ENCODE measurements around the gene PFDN4. TPM values are rescaled to one million over a fixed set of nuclear protein-coding genes. Genes with fewer than 3 reads are reported as not detected.

The PFDN4 gene
- polyA plus RNA-seq, 2 donors, result 43.8 to 48.3 TPM

GRCh38 chr20:54184904-54185626, 22.8 kb upstream of the PFDN4 start:
- H3K9me3 ChIP-seq (ENCODE audit: control insufficient read depth in 2 of 2, insufficient read depth in 1 of 2, low read depth in 1 of 2, low read length in 1 of 2), result no peaks in the 10 kb centered on the region
- peaks cover 0 to 7% of the 10 kb centered on the region in 2 donors for H3K4me1 ChIP-seq (ENCODE audit: control insufficient read depth in 2 of 2, insufficient read depth in 2 of 2, low read length in 1 of 2)
- no peaks in the 10 kb centered on the region for H3K27me3 ChIP-seq (ENCODE audit: control insufficient read depth in 1 of 2, insufficient read depth in 2 of 2, low read length in 2 of 2)
- no peak overlapping the region for H3K4me3 ChIP-seq (ENCODE audit: low read depth in 1 of 2, low read length in 2 of 2)
- 50 to 57% methylated on average over 10 of the region's 10 CpGs for WGBS, 2 donors
- H3K27ac ChIP-seq (ENCODE audit: low read depth in 2 of 2, low read length in 1 of 2), result peak overlapping the region; percentile 44 to 76
- no peaks in the 10 kb centered on the region for H3K36me3 ChIP-seq (ENCODE audit: control insufficient read depth in 2 of 2, insufficient read depth in 2 of 2, low read length in 1 of 2)

DNA sequence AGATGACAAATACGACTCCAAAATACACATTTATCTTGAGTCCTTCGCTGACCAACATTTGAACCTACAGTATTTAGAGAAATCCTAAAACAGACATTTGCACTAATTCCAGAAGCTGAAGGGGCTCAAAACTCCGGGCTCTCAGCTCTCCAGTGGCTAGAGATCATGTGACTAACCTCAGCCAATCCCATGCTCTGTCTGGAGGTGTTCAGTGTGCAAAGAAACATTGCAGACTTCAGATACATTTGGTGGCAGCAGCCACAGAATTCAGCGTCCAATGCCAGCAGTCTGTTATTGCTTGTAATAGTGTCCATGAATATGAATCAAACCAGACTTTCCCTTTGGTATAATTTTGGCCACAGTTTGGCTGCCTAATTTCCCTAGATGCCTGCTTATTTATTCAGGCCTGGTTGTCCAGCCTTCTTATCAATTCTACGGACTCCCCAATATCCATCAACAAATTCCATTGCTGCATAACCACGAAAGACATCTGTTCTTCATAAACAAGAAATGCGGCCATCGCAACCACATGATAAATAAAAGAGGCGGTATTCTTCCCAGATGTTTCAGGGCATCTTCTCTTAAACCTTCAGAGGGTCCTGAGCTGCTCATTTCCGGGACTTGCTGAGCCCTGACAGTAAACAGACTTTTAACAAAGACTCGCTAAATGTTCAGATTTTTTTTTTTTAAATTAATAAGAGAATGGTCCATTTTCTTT, 19.6 kb upstream of the PFDN4 start:
- Histone ChIP-seq H3K27ac (ENCODE audit: low read depth in 2 of 2, low read length in 1 of 2) (no peak overlapping the region), H3K9me3 (ENCODE audit: control insufficient read depth in 2 of 2, insufficient read depth in 1 of 2, low read depth in 1 of 2, low read length in 1 of 2) (no peaks in the 10 kb centered on the region), H3K4me1 (ENCODE audit: control insufficient read depth in 2 of 2, insufficient read depth in 2 of 2, low read length in 1 of 2) (peaks cover 0 to 7% of the 10 kb centered on the region in 2 donors), H3K36me3 (ENCODE audit: control insufficient read depth in 2 of 2, insufficient read depth in 2 of 2, low read length in 1 of 2) (no peaks in the 10 kb centered on the region), H3K4me3 (ENCODE audit: low read depth in 1 of 2, low read length in 2 of 2) (no peak overlapping the region), H3K27me3 (ENCODE audit: control insufficient read depth in 1 of 2, insufficient read depth in 2 of 2, low read length in 2 of 2) (no peaks in the 10 kb centered on the region)
- WGBS, 2 donors, result 82 to 83% methylated on average over 11 of the region's 11 CpGs

DNA sequence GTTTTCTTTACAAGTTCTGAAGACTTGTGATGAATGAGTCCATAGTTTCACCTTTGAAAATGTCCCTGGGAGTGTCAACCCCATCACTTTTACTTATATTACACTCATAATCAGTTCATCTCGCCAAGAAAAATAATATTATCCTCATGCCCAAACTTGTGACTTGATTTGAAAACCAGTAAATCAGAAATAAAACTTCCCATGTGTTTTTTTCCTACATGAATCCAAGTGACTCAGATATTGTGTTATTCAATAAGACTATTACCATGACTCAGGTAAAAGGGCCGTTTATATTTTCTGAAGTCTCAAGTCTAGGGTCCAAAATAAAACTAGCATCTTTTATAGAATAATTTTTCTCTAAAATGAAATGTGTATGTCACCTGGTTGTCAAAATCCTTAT, 18.3 kb upstream of the PFDN4 start:
- H3K9me3 ChIP-seq (ENCODE audit: control insufficient read depth in 2 of 2, insufficient read depth in 1 of 2, low read depth in 1 of 2, low read length in 1 of 2), result no peaks in the 10 kb centered on the region
- H3K36me3 ChIP-seq (ENCODE audit: control insufficient read depth in 2 of 2, insufficient read depth in 2 of 2, low read length in 1 of 2), result no peaks in the 10 kb centered on the region
- H3K4me1 ChIP-seq (ENCODE audit: control insufficient read depth in 2 of 2, insufficient read depth in 2 of 2, low read length in 1 of 2), result peaks cover 0 to 8% of the 10 kb centered on the region in 2 donors
- no peaks in the 10 kb centered on the region for H3K27me3 ChIP-seq (ENCODE audit: control insufficient read depth in 1 of 2, insufficient read depth in 2 of 2, low read length in 2 of 2)
- WGBS, 2 donors, result 33 to 38% methylated on average over 2 of the region's 2 CpGs
- no peak overlapping the region for H3K27ac ChIP-seq (ENCODE audit: low read depth in 2 of 2, low read length in 1 of 2)
- no peak overlapping the region for H3K4me3 ChIP-seq (ENCODE audit: low read depth in 1 of 2, low read length in 2 of 2)

- no peaks in the 10 kb centered on the region for H3K9me3 ChIP-seq (ENCODE audit: control insufficient read depth in 2 of 2, insufficient read depth in 1 of 2, low read depth in 1 of 2, low read length in 1 of 2)
- H3K27me3 ChIP-seq (ENCODE audit: control insufficient read depth in 1 of 2, insufficient read depth in 2 of 2, low read length in 2 of 2), result no peaks in the 10 kb centered on the region
- no peak overlapping the region for H3K4me3 ChIP-seq (ENCODE audit: low read depth in 1 of 2, low read length in 2 of 2)
- H3K36me3 ChIP-seq (ENCODE audit: control insufficient read depth in 2 of 2, insufficient read depth in 2 of 2, low read length in 1 of 2), result no peaks in the 10 kb centered on the region
- H3K4me1 ChIP-seq (ENCODE audit: control insufficient read depth in 2 of 2, insufficient read depth in 2 of 2, low read length in 1 of 2), result peaks cover 0 to 6% of the 10 kb centered on the region in 2 donors
- peak overlapping the region in 1 of 2 donors; percentile 28 for H3K27ac ChIP-seq (ENCODE audit: low read depth in 2 of 2, low read length in 1 of 2)
- WGBS, 2 donors, result 48 to 78% methylated on average over 2 of the region's 2 CpGs
Observed at GRCh38 chr20:54190217-54190616, 17.7 kb upstream of the PFDN4 start.

- Histone ChIP-seq H3K4me3 (ENCODE audit: low read depth in 1 of 2, low read length in 2 of 2) (no peak overlapping the region), H3K36me3 (ENCODE audit: control insufficient read depth in 2 of 2, insufficient read depth in 2 of 2, low read length in 1 of 2) (no peaks in the 10 kb centered on the region), H3K27me3 (ENCODE audit: control insufficient read depth in 1 of 2, insufficient read depth in 2 of 2, low read length in 2 of 2) (no peaks in the 10 kb centered on the region), H3K9me3 (ENCODE audit: control insufficient read depth in 2 of 2, insufficient read depth in 1 of 2, low read depth in 1 of 2, low read length in 1 of 2) (no peaks in the 10 kb centered on the region), H3K4me1 (ENCODE audit: control insufficient read depth in 2 of 2, insufficient read depth in 2 of 2, low read length in 1 of 2) (peaks cover 3% of the 10 kb centered on the region in 2 donors), H3K27ac (ENCODE audit: low read depth in 2 of 2, low read length in 1 of 2) (no peak overlapping the region)
- WGBS, 2 donors, result 70 to 75% methylated on average over 5 of the region's 5 CpGs
Observed at GRCh38 chr20:54193817-54194216, 14.1 kb upstream of the PFDN4 start.

DNA sequence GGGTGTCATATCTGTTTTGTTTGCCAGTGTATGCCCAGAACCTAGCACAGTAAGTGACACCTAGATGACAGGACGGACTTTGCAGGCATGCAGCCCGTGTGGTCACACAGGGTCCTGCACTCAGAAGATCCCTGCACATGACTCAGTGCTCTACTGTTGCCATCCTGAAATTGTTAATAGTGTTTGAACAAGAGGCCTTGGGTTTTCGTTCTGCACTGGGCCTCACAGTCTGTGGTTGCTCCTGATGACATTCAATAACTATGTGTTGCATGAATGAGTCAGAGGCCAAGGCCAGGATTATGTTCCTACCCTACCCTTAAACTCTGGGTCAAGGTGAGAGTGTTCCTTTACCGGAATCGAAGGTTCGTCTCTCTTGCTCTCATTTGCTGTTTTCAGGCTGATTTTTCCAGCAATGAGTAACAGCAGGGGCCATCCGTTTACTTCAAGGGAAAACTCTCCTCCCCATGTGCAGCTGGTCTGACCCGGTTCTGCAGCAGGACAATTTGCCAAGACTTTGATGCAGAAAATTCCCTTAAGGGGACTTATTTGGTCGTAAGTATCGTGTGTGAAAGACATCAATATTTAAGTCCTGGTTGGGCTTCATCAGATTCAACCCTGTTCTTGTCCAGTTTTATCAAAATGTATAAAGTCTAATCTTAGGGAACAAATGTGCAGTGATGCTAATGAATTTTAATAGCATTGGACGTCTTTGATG, 13.0 kb upstream of the PFDN4 start:
- WGBS, 2 donors, result 42 to 55% methylated on average over 11 of the region's 11 CpGs
- Histone ChIP-seq H3K4me3 (ENCODE audit: low read depth in 1 of 2, low read length in 2 of 2) (no peak overlapping the region), H3K27ac (ENCODE audit: low read depth in 2 of 2, low read length in 1 of 2) (peak overlapping the region in 1 of 2 donors; percentile 30), H3K4me1 (ENCODE audit: control insufficient read depth in 2 of 2, insufficient read depth in 2 of 2, low read length in 1 of 2) (peaks cover 3% of the 10 kb centered on the region in 2 donors), H3K9me3 (ENCODE audit: control insufficient read depth in 2 of 2, insufficient read depth in 1 of 2, low read depth in 1 of 2, low read length in 1 of 2) (no peaks in the 10 kb centered on the region), H3K36me3 (ENCODE audit: control insufficient read depth in 2 of 2, insufficient read depth in 2 of 2, low read length in 1 of 2) (no peaks in the 10 kb centered on the region), H3K27me3 (ENCODE audit: control insufficient read depth in 1 of 2, insufficient read depth in 2 of 2, low read length in 2 of 2) (no peaks in the 10 kb centered on the region)

DNA sequence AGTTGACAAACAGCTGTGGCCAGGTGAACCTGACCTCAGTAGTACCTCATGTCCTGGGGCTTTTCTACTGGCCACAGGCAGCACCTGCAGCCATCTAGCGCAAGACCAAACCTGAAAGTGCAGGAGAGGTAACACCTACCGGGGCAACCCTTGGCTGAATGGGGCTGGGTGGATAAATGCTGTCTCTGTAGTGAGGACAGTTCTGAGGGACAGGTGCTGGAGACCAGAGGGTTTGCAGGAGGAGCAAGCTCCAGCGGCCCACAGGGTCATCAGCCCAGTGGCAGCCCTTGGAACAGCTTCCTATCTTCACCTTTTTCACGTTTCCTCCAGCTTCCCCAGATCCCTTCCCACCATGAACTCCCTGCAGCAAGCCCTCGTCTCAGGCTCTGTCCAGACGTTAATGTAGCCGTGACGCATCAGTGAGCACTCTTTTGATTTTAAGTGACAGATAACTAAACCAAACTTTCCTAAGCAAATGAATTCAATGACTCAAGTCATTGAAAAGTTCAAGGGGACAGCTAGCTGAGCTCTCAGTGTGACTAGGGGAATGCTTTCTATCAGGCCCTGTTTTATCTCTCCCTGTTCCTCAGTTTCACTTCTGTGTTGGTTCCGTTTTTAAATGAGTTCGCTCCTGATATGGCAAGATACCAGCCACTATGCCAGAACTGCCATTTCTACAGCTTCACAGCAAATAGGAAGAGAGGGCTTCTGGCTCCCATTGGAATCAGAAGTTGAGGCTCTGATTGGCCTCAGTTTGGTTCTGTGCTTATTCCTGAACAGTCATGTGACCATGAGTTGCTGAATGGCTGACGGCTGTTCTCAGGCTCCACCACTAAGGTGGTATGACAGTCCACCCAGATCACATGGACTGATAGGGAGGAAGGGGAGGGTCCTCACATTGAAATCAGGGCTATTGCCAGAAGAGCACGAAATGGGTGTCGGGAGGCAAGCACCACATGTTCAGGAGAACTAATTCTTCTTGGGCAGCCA, 12.1 kb upstream of the PFDN4 start:
- no peaks in the 10 kb centered on the region for H3K36me3 ChIP-seq (ENCODE audit: control insufficient read depth in 2 of 2, insufficient read depth in 2 of 2, low read length in 1 of 2)
- H3K27me3 ChIP-seq (ENCODE audit: control insufficient read depth in 1 of 2, insufficient read depth in 2 of 2, low read length in 2 of 2), result no peaks in the 10 kb centered on the region
- H3K27ac ChIP-seq (ENCODE audit: low read depth in 2 of 2, low read length in 1 of 2), result no peak overlapping the region
- H3K4me3 ChIP-seq (ENCODE audit: low read depth in 1 of 2, low read length in 2 of 2), result no peak overlapping the region
- peaks cover 3% of the 10 kb centered on the region in 2 donors for H3K4me1 ChIP-seq (ENCODE audit: control insufficient read depth in 2 of 2, insufficient read depth in 2 of 2, low read length in 1 of 2)
- 84% methylated on average over 13 of the region's 13 CpGs for WGBS, 2 donors
- H3K9me3 ChIP-seq (ENCODE audit: control insufficient read depth in 2 of 2, insufficient read depth in 1 of 2, low read depth in 1 of 2, low read length in 1 of 2), result no peaks in the 10 kb centered on the region

- 69 to 70% methylated on average over 13 of the region's 13 CpGs for WGBS, 2 donors
- Histone ChIP-seq H3K4me3 (ENCODE audit: low read depth in 1 of 2, low read length in 2 of 2) (no peak overlapping the region), H3K9me3 (ENCODE audit: control insufficient read depth in 2 of 2, insufficient read depth in 1 of 2, low read depth in 1 of 2, low read length in 1 of 2) (no peaks in the 10 kb centered on the region), H3K27ac (ENCODE audit: low read depth in 2 of 2, low read length in 1 of 2) (no peak overlapping the region), H3K36me3 (ENCODE audit: control insufficient read depth in 2 of 2, insufficient read depth in 2 of 2, low read length in 1 of 2) (no peaks in the 10 kb centered on the region), H3K4me1 (ENCODE audit: control insufficient read depth in 2 of 2, insufficient read depth in 2 of 2, low read length in 1 of 2) (peaks cover 3 to 5% of the 10 kb centered on the region in 2 donors), H3K27me3 (ENCODE audit: control insufficient read depth in 1 of 2, insufficient read depth in 2 of 2, low read length in 2 of 2) (no peaks in the 10 kb centered on the region)
Observed at GRCh38 chr20:54197621-54198604, 10.0 kb upstream of the PFDN4 start.
